Heart left ventricle (tissue), 16 donors: ENCODE measurements around the gene ST6GALNAC2. TPM values are rescaled to one million over a fixed set of nuclear protein-coding genes. Genes with fewer than 3 reads are reported as not detected.

Experiments used
- ATAC-seq, 4 donors: fragments of 200-7000 bp; cut with Tn5 transposase; one replicate each; pipeline ENCODE4 v1.9.1; 2020 to 2022; ENCODE audit warnings: moderate library complexity in 4 of 4, mild to moderate bottlenecking in 3 of 4, moderate number of reproducible peaks in 1 of 4
- DNase-seq, 5 donors: peaks; one replicate each; pipeline ENCODE4 v3.0.0-alpha.2; 2020
- H3K27ac ChIP-seq, 12 donors: fragments of 200-600 bp; sonication (generic) in 4 of 12; one replicate each; pipeline versions ENCODE4 v1.5.0 to v1.8.0; 2016 to 2022; ENCODE audit warnings: mild to moderate bottlenecking in 2 of 12
- H3K27me3 ChIP-seq, 9 donors: fragments of 200-600 bp; sonication (generic) in 2 of 9; one replicate each; pipeline versions ENCODE4 v1.5.1 to v1.8.0; 2016 to 2022; ENCODE audit warnings: mild to moderate bottlenecking in 3 of 9
- H3K36me3 ChIP-seq, 9 donors: fragments of 200-600 bp; sonication (generic) in 2 of 9; one replicate each; pipeline versions ENCODE4 v1.5.0 to v1.8.0; 2018 to 2022; ENCODE audit warnings: mild to moderate bottlenecking in 2 of 9
- H3K4me1 ChIP-seq, 12 donors: fragments of 200-600 bp; sonication (generic) in 4 of 12; one replicate each; pipeline versions ENCODE4 v1.5.0 to v1.8.0; 2016 to 2022; ENCODE audit warnings: mild to moderate bottlenecking in 3 of 12
- H3K4me3 ChIP-seq, 12 donors: fragments of 200-600 bp; sonication (generic) in 4 of 12; one replicate each; pipeline versions ENCODE4 v1.5.0 to v1.8.0; 2017 to 2022; ENCODE audit warnings: mild to moderate bottlenecking in 9 of 12, moderate library complexity in 4 of 12
- H3K9me3 ChIP-seq, 12 donors: fragments of 200-600 bp; sonication (generic) in 4 of 12; one replicate each; pipeline versions ENCODE4 v1.5.0 to v1.8.0; 2016 to 2022; ENCODE audit warnings: mild to moderate bottlenecking in 1 of 12
- POLR2A ChIP-seq, 2 donors: fragments of 450-650 bp; IDR thresholded peaks; one replicate each; pipeline ENCODE4 v1.6.1; 2017; ENCODE audit warnings: antibody characterized with exemption in 2 of 2, mild to moderate bottlenecking in 2 of 2, moderate library complexity in 2 of 2
- WGBS, 4 donors: extraction: QIAGEN DNeasy Blood & Tissue Kit in 2 of 4; methylation state at CpG; one replicate each; pipeline versions ENCODE4 v1.1.5 to v1.1.7; 2013 to 2018; 5-methylcytosine and 5-hydroxymethylcytosine counted together
- intact Hi-C, 10 donors: fragments of 100-400 bp; cut with DNase I; formaldehyde crosslinking; loops; one replicate each; pipeline versions ENCODE4 v1.11.1 to v1.14.2; 2022
- polyA plus RNA-seq, 2 donors: library from polyadenylated mRNA; stranded (reverse); fragments of 200-250 nt; gene quantifications; one replicate each; pipeline ENCODE4 v1.2.3, GENCODE V29; 2013
- total RNA-seq, 9 donors: library from RNA; depleted of rRNA in 2 of 9; stranded (reverse); fragments of >200 nt in 2 of 9; fragmentation: NEBNext Ultra II Directional in 3 of 9; extraction: Animal tissue kit (Norgen Biotek cat#: 25700) in 3 of 9; gene quantifications; one replicate each; pipeline versions ENCODE4 v1.1.0 to v1.2.4, GENCODE V29; 2016 to 2023
- TF ChIP-seq, protein P1 (sequence below), 12 donors: fragments of 200-600 bp; sonication (generic) in 4 of 12; IDR thresholded peaks; one replicate each; pipeline versions ENCODE4 v1.5.0 to v1.8.0; 2018 to 2022; ENCODE audit warnings: antibody characterized with exemption in 12 of 12, mild to moderate bottlenecking in 5 of 12
- donor health status: ischemic (EF 13 %, LVEDD 7.1; RV severe dilation, severe dysfunction).
- donor health status: healthy with polysubstance abuse.
- donor health status: DM: no; HTN: yes; CAD: no.
- donor health status: DM: no; HTN: no; CAD: no.
- donor health status: ischemic (EF 25% LVEDD 6.9; RV normal size, moderate dysfunction).
- donor health status: ischemic (EF 25% LVEDD 5.7; RV mildly dilated, moderate dysfunction).
- donor health status: healthy.
- donor health status: DM: yes; HTN: yes; CAD: no.
- donor health status: ischemic (EF 35%, LVEDD 5.7; RV mildly dilated, moderate dysfunction).
- donor health status: nonischemic (EF 11% LVEDD 7.7; RV severe dilation, severe dysfunction).
- donor health status: DM: yes; HTN: yes; CAD: no.
- donor health status: PGD.
- donor health status: ischemic (EF 29% LVEDD 5.4; RV normal size, mild dysfunction).
- donor health status: nonischemic (EF 23%, LVEDD 6.1; RV moderate dilation, normal function).

The ST6GALNAC2 gene
- total and polyA plus RNA-seq, 11 donors, result 2.1 to 7.8 (median 4.9) TPM

DNA sequence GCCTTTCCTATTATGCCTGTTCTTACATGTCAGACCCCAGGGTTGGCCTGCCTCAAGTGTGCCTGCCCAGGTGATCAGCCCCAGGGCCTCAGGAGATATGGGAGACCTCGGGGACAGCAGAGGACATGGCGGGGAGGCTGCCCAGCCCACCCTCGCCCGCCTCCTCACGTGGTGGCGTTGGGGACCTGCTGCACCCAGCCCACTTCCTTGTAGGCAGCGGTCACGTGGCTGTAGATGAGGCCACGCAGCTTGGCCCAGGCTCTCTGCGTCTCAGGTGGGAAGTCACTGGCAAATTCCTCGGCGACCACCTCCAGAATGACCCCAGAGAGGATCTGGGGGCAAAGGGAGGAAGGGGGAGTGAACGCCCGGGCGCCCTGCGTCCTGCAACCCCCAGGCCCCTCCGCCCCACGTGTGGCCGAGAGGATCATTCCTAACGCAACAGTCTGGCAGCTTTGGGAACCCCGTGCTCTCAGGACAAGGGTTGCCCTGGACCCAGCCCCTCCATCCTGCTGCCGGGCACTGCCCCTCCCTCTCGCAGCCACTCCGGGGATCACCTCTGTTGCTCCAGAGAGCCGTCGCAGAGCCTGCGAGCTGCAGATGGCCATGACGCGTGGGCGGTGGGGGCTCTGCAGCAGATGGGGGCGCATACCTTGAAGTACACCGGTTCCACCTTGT is 54.7 kb downstream of the ST6GALNAC2 start:
- intact Hi-C loops, result no loop called here
- no peak for TF ChIP-seq POLR2A (IDR thresholded peaks at IDR 0.05)
- TF ChIP-seq, protein P1, sequence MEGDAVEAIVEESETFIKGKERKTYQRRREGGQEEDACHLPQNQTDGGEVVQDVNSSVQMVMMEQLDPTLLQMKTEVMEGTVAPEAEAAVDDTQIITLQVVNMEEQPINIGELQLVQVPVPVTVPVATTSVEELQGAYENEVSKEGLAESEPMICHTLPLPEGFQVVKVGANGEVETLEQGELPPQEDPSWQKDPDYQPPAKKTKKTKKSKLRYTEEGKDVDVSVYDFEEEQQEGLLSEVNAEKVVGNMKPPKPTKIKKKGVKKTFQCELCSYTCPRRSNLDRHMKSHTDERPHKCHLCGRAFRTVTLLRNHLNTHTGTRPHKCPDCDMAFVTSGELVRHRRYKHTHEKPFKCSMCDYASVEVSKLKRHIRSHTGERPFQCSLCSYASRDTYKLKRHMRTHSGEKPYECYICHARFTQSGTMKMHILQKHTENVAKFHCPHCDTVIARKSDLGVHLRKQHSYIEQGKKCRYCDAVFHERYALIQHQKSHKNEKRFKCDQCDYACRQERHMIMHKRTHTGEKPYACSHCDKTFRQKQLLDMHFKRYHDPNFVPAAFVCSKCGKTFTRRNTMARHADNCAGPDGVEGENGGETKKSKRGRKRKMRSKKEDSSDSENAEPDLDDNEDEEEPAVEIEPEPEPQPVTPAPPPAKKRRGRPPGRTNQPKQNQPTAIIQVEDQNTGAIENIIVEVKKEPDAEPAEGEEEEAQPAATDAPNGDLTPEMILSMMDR (IDR thresholded peaks at IDR 0.05), result no peak
- peaks cover 0 to 1% (median 0%) of the 10 kb centered on the region in 9 donors for H3K27me3 ChIP-seq
- peak overlapping the region in 2 of 12 donors; percentile 1 to 5 for H3K4me3 ChIP-seq
- WGBS, 4 donors, result 78 to 85% (median 80%) methylated on average over 20 to 32 of the region's 32 CpGs
- H3K4me1 ChIP-seq, result peaks cover 13 to 77% (median 49%) of the 10 kb centered on the region in 12 donors
- peaks cover 0 to 10% (median 0%) of the 10 kb centered on the region in 9 donors for H3K36me3 ChIP-seq
- ATAC-seq (no peak), DNase-seq (peak in 1 of 5 donors; percentile 22)
- no peaks in the 10 kb centered on the region for H3K9me3 ChIP-seq
- peak overlapping the region; percentile 89 to 99 (median 95) for H3K27ac ChIP-seq

DNA sequence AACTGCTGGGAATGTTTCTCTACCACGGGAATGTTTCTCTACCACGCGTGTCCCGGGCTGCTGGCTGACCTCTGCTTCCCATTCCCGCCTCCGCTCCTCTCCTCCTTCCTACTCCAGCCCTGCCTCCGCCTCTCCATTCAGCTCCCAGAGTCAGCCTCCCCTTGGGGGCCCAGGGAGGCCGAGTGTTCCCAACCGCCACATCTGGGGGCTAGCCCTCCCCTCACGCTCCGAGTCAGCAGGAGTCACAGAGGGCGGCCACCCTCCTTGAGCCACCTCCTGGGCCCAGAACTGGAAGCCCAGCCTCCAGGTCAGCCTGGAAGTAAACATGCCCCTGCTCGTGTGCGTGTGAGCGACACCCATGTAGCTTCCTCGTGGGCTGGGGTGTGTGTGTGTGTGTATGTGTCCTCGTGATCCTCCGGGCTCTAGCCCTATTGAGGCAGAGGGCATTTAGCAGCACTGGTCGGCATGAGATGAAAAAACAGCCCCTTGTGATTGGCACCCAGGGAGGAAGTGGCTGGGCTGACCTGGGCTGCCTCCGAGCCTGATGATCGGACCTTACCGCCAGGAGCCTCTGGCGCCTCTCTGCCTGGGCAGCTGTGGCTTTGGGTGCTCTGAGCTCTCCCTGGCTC is 55.5 kb downstream of the ST6GALNAC2 start:
- Histone ChIP-seq H3K36me3 (peaks cover 0 to 10% (median 0%) of the 10 kb centered on the region in 9 donors), H3K27ac (peak overlapping the region; percentile 89 to 99 (median 95)), H3K4me1 (peaks cover 13 to 74% (median 47%) of the 10 kb centered on the region in 12 donors), H3K4me3 (peak overlapping the region in 5 of 12 donors; percentile 1 to 7 (median 4)), H3K9me3 (no peaks in the 10 kb centered on the region), H3K27me3 (no peaks in the 10 kb centered on the region)
- ATAC-seq (peak; percentile 33 to 65 (median 62)), DNase-seq (peak in 1 of 5 donors; percentile 91)
- TF ChIP-seq, protein P1 (IDR thresholded peaks at IDR 0.05), result no peak
- TF ChIP-seq POLR2A (IDR thresholded peaks at IDR 0.05), result peak in 1 of 2 donors; percentile 14
- 35 to 55% (median 45%) methylated on average over 20 to 23 of the region's 23 CpGs for WGBS, 4 donors
- intact Hi-C loops, result no loop called here

DNA sequence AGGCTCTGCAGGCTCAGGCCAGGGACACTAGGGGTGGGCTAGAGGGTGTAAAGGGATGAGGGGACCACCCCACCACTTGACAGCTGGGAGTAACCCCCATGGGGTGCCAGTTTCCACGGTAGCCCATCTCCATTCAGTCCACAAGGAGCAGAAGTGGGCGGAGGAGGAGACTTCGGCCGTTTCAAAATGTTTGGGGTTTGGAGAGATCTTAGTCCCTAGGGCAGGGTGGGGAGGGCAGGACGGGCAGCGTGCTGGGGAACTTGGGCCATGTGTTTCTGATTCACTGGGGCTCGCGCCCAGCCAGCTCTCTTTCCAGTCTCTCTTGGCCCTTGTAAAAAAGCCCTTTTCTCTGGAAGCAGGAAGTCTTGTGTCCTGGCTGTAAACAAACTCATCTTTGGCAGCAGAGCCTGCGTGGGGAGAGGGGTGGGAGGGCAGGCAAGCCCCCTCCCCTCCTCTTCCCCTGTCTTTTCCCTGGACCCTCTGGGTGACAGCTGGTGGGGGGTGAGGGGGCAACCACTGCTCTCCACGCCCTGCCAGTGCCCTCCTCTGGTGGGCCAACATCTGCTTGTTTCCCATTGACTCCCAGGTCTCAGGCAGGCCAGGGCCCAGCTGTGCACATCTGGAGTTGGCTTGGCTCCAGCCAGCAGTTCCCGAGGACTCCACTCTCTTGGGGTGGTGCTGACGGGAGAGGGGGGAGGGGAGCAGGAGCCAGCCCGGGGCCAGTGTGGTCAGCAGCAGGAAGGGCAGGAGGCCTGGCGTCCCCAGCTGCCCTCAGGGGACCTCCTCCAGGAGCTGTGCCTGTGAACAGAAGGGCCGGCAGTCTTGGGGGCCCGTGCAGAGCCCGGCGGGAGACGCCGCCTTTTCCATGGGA is 56.2 kb downstream of the ST6GALNAC2 start:
- Histone ChIP-seq H3K4me1 (peaks cover 16 to 74% (median 55%) of the 10 kb centered on the region in 12 donors), H3K36me3 (peaks cover 0 to 10% (median 0%) of the 10 kb centered on the region in 9 donors), H3K27me3 (no peaks in the 10 kb centered on the region), H3K27ac (peak overlapping the region; percentile 89 to 99 (median 95)), H3K9me3 (no peaks in the 10 kb centered on the region), H3K4me3 (peak overlapping the region in 3 of 12 donors; percentile 1 to 29 (median 4))
- ATAC-seq (peak; percentile 76 to 80 (median 78)), DNase-seq (peak; percentile 92 to 95 (median 95))
- intact Hi-C loops, result loop anchor here in 2 of 10 donors (10.0 kb wide), 2 partner anchors 95 to 185 kb away; partner anchors contain the start of gene MXRA7 (in 1 of the 2)
- TF ChIP-seq POLR2A (IDR thresholded peaks at IDR 0.05), result no peak
- TF ChIP-seq, protein P1 (IDR thresholded peaks at IDR 0.05), result peak in 2 of 12 donors; percentile 6 to 8
- WGBS, 4 donors, result 28 to 51% (median 40%) methylated on average over 14 to 20 of the region's 20 CpGs
